GM12878 (cell line): ENCODE results near the gene LRP1. TPM values are rescaled to one million over a fixed set of nuclear protein-coding genes. Genes with fewer than 3 reads are reported as not detected.

Experiments used
- ATAC-seq: fragments of 200-7000 bp; cut with Tn5 transposase; 3 replicates; pipeline ENCODE4 v1.9.1; 2020; ENCODE audit warnings: mild to moderate bottlenecking, moderate library complexity
- Bru-seq: library from RNA; stranded (reverse); fragments of 400-500 nt; gene quantifications from one replicate; lab custom pipeline; 2021; lab: Mats Ljungman, UMichigan
- BruChase-seq, 2 experiments: library from RNA; stranded (reverse); fragments of 400-500 nt; gene quantifications; one replicate each; lab custom pipeline; 2021; lab: Mats Ljungman, UMichigan
- BruUV-seq: library from RNA; stranded (reverse); fragments of 400-500 nt; replicated peaks from 2 replicates; lab custom pipeline; 2021; lab: Mats Ljungman, UMichigan
- CTCF ChIA-PET: fragments of 300-600 bp; sonication (Branson Sonifier 250); formaldehyde crosslinking; extraction: SDS; loops from one replicate; lab custom pipeline; 2021; ENCODE audit warnings: inconsistent platforms; lab: Yijun Ruan, JAX
- POLR2A ChIA-PET: fragments of 350-600 bp; formaldehyde crosslinking; extraction: SDS; loops from one replicate; lab custom pipeline; 2021; ENCODE audit warnings: inconsistent platforms; lab: Charles Lee
- RAD21 ChIA-PET: fragments of 300-600 bp; sonication (Branson Sonifier 250); formaldehyde crosslinking; loops from one replicate; lab custom pipeline; 2023; ENCODE audit warnings: antibody characterized with exemption; ENCODE audit not compliant: unreplicated experiment; lab: Charles Lee
- SMC1A ChIA-PET: fragments of 300-600 bp; sonication (Branson Sonifier 250); formaldehyde crosslinking; loops from one replicate; lab custom pipeline; 2023; ENCODE audit not compliant: unreplicated experiment, uncharacterized antibody; lab: Charles Lee
- DNase-seq: peaks from one replicate; pipeline ENCODE4 v3.0.0-alpha.2; 2011; ENCODE audit warnings: low read depth, low spot score
- FAIRE-seq: peaks from 3 replicates; lab custom pipeline; 2011; peaks lifted over from hg19 to GRCh38; lab: Jason Lieb, UNC
- H2AFZ ChIP-seq: 2 replicates; pipeline ENCODE4 v1.6.0; 2011; ENCODE audit warnings: low read depth, low read length, control low read depth; ENCODE audit not compliant: control insufficient read depth
- H3K27ac ChIP-seq: 2 replicates; pipeline ENCODE4 v1.5.1; 2011; ENCODE audit warnings: control low read depth; ENCODE audit not compliant: control insufficient read depth, insufficient read depth
- H3K27me3 ChIP-seq, 2 experiments: replicated peaks in 1 of 2; 2 replicates each; pipeline versions ENCODE4 v1.6.0 to v1.6.1; 2011; ENCODE audit warnings: low read length in 1 of 2; ENCODE audit not compliant: control insufficient read depth in 2 of 2, insufficient read depth in 2 of 2
- H3K36me3 ChIP-seq, 2 experiments: 2 replicates each; pipeline ENCODE4 v1.5.1; 2011; ENCODE audit warnings: low read length in 1 of 2; ENCODE audit not compliant: control insufficient read depth in 2 of 2, insufficient read depth in 2 of 2
- H3K4me1 ChIP-seq: 2 replicates; pipeline ENCODE4 v1.6.1; 2011; ENCODE audit warnings: mild to moderate bottlenecking, low read length, moderate library complexity, mixed read lengths; ENCODE audit not compliant: control insufficient read depth, insufficient read depth
- H3K4me2 ChIP-seq: 2 replicates; pipeline ENCODE4 v1.6.0; 2011; ENCODE audit warnings: control low read depth; ENCODE audit not compliant: control insufficient read depth, insufficient read depth
- H3K4me3 ChIP-seq: fragments of 200-600 bp; sonication (generic); 2 replicates; pipeline ENCODE4 v1.5.1; 2016
- H3K79me2 ChIP-seq: 2 replicates; pipeline ENCODE4 v1.6.0; 2011; ENCODE audit warnings: low read length; ENCODE audit not compliant: control insufficient read depth, insufficient read depth
- H3K9ac ChIP-seq: 2 replicates; pipeline ENCODE4 v1.8.0; 2011; ENCODE audit warnings: low read length, control low read depth, mixed read lengths; ENCODE audit not compliant: control insufficient read depth, insufficient read depth
- H3K9me3 ChIP-seq: replicated peaks from 3 replicates; pipeline ENCODE4 v1.5.1; 2011; ENCODE audit warnings: mild to moderate bottlenecking, low read length; ENCODE audit not compliant: control insufficient read depth, insufficient read depth
- H4K20me1 ChIP-seq: 2 replicates; pipeline ENCODE4 v1.6.0; 2011; ENCODE audit not compliant: control insufficient read depth, insufficient read depth
- CHD4 ChIP-seq: fragments of 200-600 bp; sonication (generic); IDR thresholded peaks from 2 replicates; pipeline ENCODE4 v1.6.1; 2016; ENCODE audit warnings: mild to moderate bottlenecking
- ETV6 ChIP-seq, 2 experiments: fragments of 450-650 bp in 1 of 2; IDR thresholded peaks in 1 of 2; conservative IDR thresholded peaks in 1 of 2; 2 replicates each; pipeline ENCODE4 v1.6.1; 2014; ENCODE audit warnings: antibody characterized with exemption in 1 of 2, borderline replicate concordance in 1 of 2, low read depth in 1 of 2, mild to moderate bottlenecking in 1 of 2, moderate library complexity in 1 of 2
- GATAD2B ChIP-seq: fragments of 450-650 bp; conservative IDR thresholded peaks from 2 replicates; pipeline ENCODE4 v1.6.1; 2017; ENCODE audit warnings: low read depth, mild to moderate bottlenecking, moderate library complexity
- IKZF1 ChIP-seq: fragments of 450-650 bp; conservative IDR thresholded peaks from 2 replicates; pipeline ENCODE4 v1.6.1; 2017; ENCODE audit warnings: antibody characterized with exemption, mild to moderate bottlenecking
- IKZF2 ChIP-seq, 2 experiments: fragments of 450-650 bp; IDR thresholded peaks; 2 replicates each; pipeline ENCODE4 v1.6.1; 2017; ENCODE audit warnings: mild to moderate bottlenecking in 2 of 2, moderate library complexity in 2 of 2
- NFYA ChIP-seq: IDR thresholded peaks from 2 replicates; pipeline ENCODE4 v1.6.1; 2011; ENCODE audit warnings: low read depth, mild to moderate bottlenecking, low read length, improper control_type of control experiment, borderline replicate concordance
- PAX5 ChIP-seq: IDR thresholded peaks from 2 replicates; pipeline ENCODE4 v1.6.1; 2011; ENCODE audit warnings: low read depth, low read length, borderline replicate concordance
- RELA ChIP-seq: fragments of 450-650 bp; IDR thresholded peaks from 2 replicates; pipeline ENCODE4 v1.8.0; 2014; ENCODE audit warnings: borderline replicate concordance; ENCODE audit not compliant: partially characterized antibody
- WGBS: methylation state at CpG from one replicate; pipeline ENCODE4 v1.1.6; 2016; ENCODE audit warnings: low lambda C conversion rate; ENCODE audit not compliant: insufficient replicate concordance, insufficient coverage; ENCODE audit errors: missing lambda C conversion rate; 5-methylcytosine and 5-hydroxymethylcytosine counted together
- in situ Hi-C: fragments of 300-500 bp; cut with MboI; formaldehyde crosslinking; loops from 9 replicates; pipeline ENCODE4 v1.14.3; 2018; ENCODE audit warnings: mixed read lengths
- intact Hi-C: fragments of 100-400 bp; cut with micrococcal nuclease; formaldehyde crosslinking; loops from one replicate; pipeline ENCODE4 v1.14.2; 2022; ENCODE audit not compliant: unreplicated experiment
- long read RNA-seq, 2 experiments: library from polyadenylated mRNA; unstranded; transcript quantifications; one replicate each; pipeline ENCODE4 v2.0.0, GENCODE V29; 2019 to 2020
- polyA minus RNA-seq, 3 experiments: library from RNA; depleted of rRNA, polyadenylated mRNA; stranded (reverse); fragments of >200 nt; gene quantifications; 2 replicates each; pipeline ENCODE4 v1.2.3, GENCODE V29; 2011
- polyA plus RNA-seq, 11 experiments: library from polyadenylated mRNA; depleted of rRNA in 4 of 11; unstranded in 6 of 11; stranded (reverse) in 5 of 11; fragments of >200 nt; fragmentation: Nextera tagmentation in 4 of 11; fragmentation: Illumina TruSeq in 1 of 11; extraction: Ambion mirVana in 4 of 11; extraction: Trizol in 1 of 11; gene quantifications; 1 replicate in 1 of 11; 2 replicates in 10 of 11; pipeline versions ENCODE4 v1.2.1 to v1.2.3, GENCODE V29; 2011 to 2016; ENCODE audit warnings: inconsistent platforms in 2 of 11, missing spikeins in 2 of 11, low read depth in 1 of 11
- total RNA-seq, 4 experiments: library from RNA; depleted of rRNA in 3 of 4; stranded (reverse); fragments of >200 nt in 3 of 4; fragmentation: Illumina TruSeq in 1 of 4; extraction: Trizol in 1 of 4; gene quantifications; 2 replicates each; pipeline versions ENCODE4 v1.2.1 to v1.2.3, GENCODE V29; 2013 to 2021
- TF ChIP-seq, protein P1 (sequence below): fragments of 450-650 bp; IDR thresholded peaks from 2 replicates; pipeline ENCODE4 v1.6.1; 2014; ENCODE audit warnings: mild to moderate bottlenecking
- TF ChIP-seq, protein P2 (sequence below): fragments of 450-650 bp; IDR thresholded peaks from 2 replicates; pipeline ENCODE4 v1.6.1; 2018; ENCODE audit warnings: borderline replicate concordance, mild to moderate bottlenecking; ENCODE audit not compliant: partially characterized antibody
- TF ChIP-seq, protein P3 (sequence below): fragments of 450-650 bp; formaldehyde crosslinking; IDR thresholded peaks from 2 replicates; pipeline ENCODE4 v1.4.0; 2022; ENCODE audit warnings: mild to moderate bottlenecking, moderate library complexity

The LRP1 gene
- total RNA-seq (2013; cell fraction: nucleolus; rRNA removed): 6.0 and 6.8 TPM in 2 replicates
- under 0.01 and 0.05 TPM in 2 replicates for total RNA-seq (2014; rRNA removed)
- total RNA-seq (2014; rRNA removed; fragmentation: Illumina TruSeq; extraction: Trizol): 0.05 and 0.18 TPM in 2 replicates
- 0.93 and 1.1 TPM in 2 replicates for total RNA-seq (2021)
- 0.51 TPM for polyA plus RNA-seq (2011; ENCODE audit: low read depth)
- 0.24 TPM in 2 replicates for polyA plus RNA-seq (2011; rRNA removed)
- 0.48 and 0.57 TPM in 2 replicates for polyA plus RNA-seq (2011; cell fraction: cytosol; rRNA removed)
- polyA plus RNA-seq (2011; cell fraction: nucleus; rRNA removed): 2.5 and 3.3 TPM in 2 replicates
- 1.2 and 1.4 TPM in 2 replicates for polyA plus RNA-seq (2012)
- polyA plus RNA-seq (2014; fragmentation: Illumina TruSeq; extraction: Trizol): 0.03 and 0.07 TPM in 2 replicates
- polyA plus RNA-seq (2014; fragmentation: Nextera tagmentation; extraction: Ambion mirVana): not detected
- 0.09 and 0.29 TPM in 2 replicates for polyA plus RNA-seq (2014; rRNA removed)
- polyA plus RNA-seq (2016; fragmentation: Nextera tagmentation; extraction: Ambion mirVana): under 1 TPM; 0.23 to 0.28 TPM
- 1.8 TPM in 2 replicates for polyA minus RNA-seq (2011; rRNA and poly(A)+ RNA removed)
- polyA minus RNA-seq (2011; cell fraction: cytosol; rRNA and poly(A)+ RNA removed): 2.2 and 3.1 TPM in 2 replicates
- polyA minus RNA-seq (2011; cell fraction: nucleus; rRNA and poly(A)+ RNA removed): 1.6 and 3.1 TPM in 2 replicates
- Bru-seq, nascent RNA: percentile 31 among the genes with signal in this experiment
- BruChase-seq, experiment 1, labeled RNA remaining after a 6-hour chase: percentile 39 among the genes with signal in this experiment
- BruChase-seq, experiment 2, labeled RNA remaining after a 2-hour chase: percentile 30 among the genes with signal in this experiment
- long read RNA-seq, experiment 1: 0 reads
- long read RNA-seq, experiment 2: 0 reads

DNA sequence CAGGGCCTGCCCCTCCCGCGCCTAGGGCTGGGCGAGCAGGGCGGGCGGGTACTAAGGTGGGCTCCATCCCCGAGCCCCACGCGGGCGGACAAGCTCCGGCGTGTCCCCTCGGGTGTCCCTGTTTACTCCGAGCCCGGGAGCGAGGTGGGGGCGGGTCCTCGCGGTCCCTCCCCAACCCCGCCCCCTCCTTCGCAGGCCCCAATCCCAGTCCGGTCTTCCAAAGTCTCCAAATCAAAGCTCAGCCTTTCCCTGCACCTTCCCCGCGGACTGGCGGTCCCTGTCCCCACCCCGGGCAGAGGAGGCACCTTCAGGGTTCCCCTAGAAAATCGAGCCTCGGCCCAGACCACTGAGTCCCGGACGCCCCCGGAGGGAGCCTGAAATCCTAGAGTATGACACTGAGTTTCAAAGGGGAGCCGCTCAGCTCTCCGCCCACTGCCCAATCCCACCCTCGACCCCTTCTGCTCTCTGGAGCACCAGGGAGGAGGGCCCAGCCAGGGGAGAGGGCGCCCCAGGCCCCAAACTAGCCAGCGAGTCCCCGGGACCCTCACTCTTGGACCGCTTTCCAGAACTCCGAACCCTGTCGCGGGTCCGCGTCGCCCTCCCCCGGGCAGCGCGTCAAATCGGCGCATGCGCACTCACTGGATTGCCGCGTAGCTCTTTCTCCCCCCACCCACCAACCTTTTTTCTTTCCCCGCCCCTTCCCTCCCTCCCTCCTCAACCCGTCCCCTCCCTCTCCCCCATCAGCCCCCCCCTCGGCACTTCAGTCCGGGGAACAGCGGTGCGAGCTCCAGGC, at the start of gene LRP1:
Gene LRP1 (plus strand): TSS at position 758 of the 793 bp plus-strand sequence. CDS start 482 bp downstream, outside the sequence.
- FAIRE-seq: no peak
- WGBS: 1% methylated on average over 38 of the region's 57 CpGs
- TF ChIP-seq NFYA (no peak), GATAD2B (peak; percentile 60; the same call in 1 of the 2 replicates), RELA (no peak), IKZF1 (peak; percentile 31), PAX5 (no peak), CHD4 (no peak), IKZF2 (IDR thresholded peaks at IDR 0.05) (0 out of 4 replicates have a peak, but pooled peaks of 1 of the 2 experiments have one; percentile 20), ETV6 (conservative IDR thresholded peaks at IDR 0.05 in 1 of 2, IDR thresholded peaks at IDR 0.05 in 1 of 2; ENCODE audit: borderline replicate concordance in 1 of 2, low read depth in 1 of 2) (no peak)
- TF ChIP-seq, protein P1, sequence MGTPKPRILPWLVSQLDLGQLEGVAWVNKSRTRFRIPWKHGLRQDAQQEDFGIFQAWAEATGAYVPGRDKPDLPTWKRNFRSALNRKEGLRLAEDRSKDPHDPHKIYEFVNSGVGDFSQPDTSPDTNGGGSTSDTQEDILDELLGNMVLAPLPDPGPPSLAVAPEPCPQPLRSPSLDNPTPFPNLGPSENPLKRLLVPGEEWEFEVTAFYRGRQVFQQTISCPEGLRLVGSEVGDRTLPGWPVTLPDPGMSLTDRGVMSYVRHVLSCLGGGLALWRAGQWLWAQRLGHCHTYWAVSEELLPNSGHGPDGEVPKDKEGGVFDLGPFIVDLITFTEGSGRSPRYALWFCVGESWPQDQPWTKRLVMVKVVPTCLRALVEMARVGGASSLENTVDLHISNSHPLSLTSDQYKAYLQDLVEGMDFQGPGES: no peak
- TF ChIP-seq, protein P2, sequence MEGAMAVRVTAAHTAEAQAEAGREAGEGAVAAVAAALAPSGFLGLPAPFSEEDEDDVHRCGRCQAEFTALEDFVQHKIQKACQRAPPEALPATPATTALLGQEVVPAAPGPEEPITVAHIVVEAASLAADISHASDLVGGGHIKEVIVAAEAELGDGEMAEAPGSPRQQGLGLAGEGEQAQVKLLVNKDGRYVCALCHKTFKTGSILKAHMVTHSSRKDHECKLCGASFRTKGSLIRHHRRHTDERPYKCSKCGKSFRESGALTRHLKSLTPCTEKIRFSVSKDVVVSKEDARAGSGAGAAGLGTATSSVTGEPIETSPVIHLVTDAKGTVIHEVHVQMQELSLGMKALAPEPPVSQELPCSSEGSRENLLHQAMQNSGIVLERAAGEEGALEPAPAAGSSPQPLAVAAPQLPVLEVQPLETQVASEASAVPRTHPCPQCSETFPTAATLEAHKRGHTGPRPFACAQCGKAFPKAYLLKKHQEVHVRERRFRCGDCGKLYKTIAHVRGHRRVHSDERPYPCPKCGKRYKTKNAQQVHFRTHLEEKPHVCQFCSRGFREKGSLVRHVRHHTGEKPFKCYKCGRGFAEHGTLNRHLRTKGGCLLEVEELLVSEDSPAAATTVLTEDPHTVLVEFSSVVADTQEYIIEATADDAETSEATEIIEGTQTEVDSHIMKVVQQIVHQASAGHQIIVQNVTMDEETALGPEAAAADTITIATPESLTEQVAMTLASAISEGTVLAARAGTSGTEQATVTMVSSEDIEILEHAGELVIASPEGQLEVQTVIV: no peak
- TF ChIP-seq, protein P3, sequence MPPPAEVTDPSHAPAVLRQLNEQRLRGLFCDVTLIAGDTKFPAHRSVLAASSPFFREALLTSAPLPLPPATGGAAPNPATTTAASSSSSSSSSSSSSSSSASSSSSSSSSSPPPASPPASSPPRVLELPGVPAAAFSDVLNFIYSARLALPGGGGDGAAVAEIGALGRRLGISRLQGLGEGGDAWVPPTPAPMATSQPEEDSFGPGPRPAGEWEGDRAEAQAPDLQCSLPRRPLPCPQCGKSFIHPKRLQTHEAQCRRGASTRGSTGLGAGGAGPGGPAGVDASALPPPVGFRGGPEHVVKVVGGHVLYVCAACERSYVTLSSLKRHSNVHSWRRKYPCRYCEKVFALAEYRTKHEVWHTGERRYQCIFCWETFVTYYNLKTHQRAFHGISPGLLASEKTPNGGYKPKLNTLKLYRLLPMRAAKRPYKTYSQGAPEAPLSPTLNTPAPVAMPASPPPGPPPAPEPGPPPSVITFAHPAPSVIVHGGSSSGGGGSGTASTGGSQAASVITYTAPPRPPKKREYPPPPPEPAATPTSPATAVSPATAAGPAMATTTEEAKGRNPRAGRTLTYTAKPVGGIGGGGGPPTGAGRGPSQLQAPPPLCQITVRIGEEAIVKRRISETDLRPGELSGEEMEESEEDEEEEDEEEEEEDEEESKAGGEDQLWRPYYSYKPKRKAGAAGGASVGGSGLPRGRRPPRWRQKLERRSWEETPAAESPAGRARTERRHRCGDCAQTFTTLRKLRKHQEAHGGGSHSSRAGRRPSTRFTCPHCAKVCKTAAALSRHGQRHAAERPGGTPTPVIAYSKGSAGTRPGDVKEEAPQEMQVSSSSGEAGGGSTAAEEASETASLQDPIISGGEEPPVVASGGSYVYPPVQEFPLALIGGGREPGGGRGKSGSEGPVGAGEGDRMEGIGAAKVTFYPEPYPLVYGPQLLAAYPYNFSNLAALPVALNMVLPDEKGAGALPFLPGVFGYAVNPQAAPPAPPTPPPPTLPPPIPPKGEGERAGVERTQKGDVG: no peak

More for the DNA sequence above, at the start of gene LRP1:
- ChIA-PET POLR2A (interaction anchor here (0.6 to 1.4 kb wide), 2 partner anchors 30 to 59 kb away, joined by 3 to 4 read pairs; no protein-coding TSS in a partner anchor), CTCF (interaction anchor here (0.7 to 9.3 kb wide), 8 partner anchors 18 to 114 kb away, joined by 3 to 159 read pairs (median 5); no protein-coding TSS in a partner anchor), RAD21 (interaction anchor here (0.6 to 1.5 kb wide), 10 partner anchors 16 to 566 kb away, joined by 3 to 13 read pairs (median 4); partner anchors contain the start of genes OS9 and STAT6), SMC1A (interaction anchor here (0.6 to 5.2 kb wide), 3 partner anchors 45 to 587 kb away, joined by 3 to 36 read pairs (median 3); no protein-coding TSS in a partner anchor)
- Histone ChIP-seq H3K4me1 (peaks cover 9% of the 10 kb centered on the region; the same call in 1 of the 2 replicates), H3K27ac (no peak within 1 kb of the TSS), H3K79me2 (no peaks in the 10 kb centered on the region), H3K36me3 (no peaks in the 10 kb centered on the region), H3K27me3 (peaks cover 2 to 5% of the 10 kb centered on the region in 2 experiments), H3K4me3 (peak within 1 kb of the TSS; percentile 83), H3K9me3 (peaks cover 7% of the 10 kb centered on the region), H3K9ac (peak within 1 kb of the TSS; percentile 32; the same call in 1 of the 2 replicates), H2AFZ (peak within 1 kb of the TSS; percentile 84), H4K20me1 (no peaks in the 10 kb centered on the region), H3K4me2 (peak within 1 kb of the TSS; percentile 98)
- no TSS peak for BruUV-seq
- ATAC-seq (peak; percentile 47), DNase-seq (no peak)
- in situ Hi-C loops: no loop called here
- intact Hi-C loops: no loop called here
